Kidney (tissue), 14 donors: ENCODE results near the gene CCDC187. TPM values are rescaled to one million over a fixed set of nuclear protein-coding genes. Genes with fewer than 3 reads are reported as not detected.

Experiments used
- DNase-seq, 5 donors: peaks; one replicate each; pipeline ENCODE4 v3.0.0-alpha.2; 2013 to 2020
- FAIRE-seq: peaks from 2 replicates; lab custom pipeline; 2012; peaks lifted over from hg19 to GRCh38; lab: Jason Lieb, UNC
- H3K27ac ChIP-seq, 2 donors: one replicate each; pipeline ENCODE4 v1.7.0; 2013; ENCODE audit warnings: low read depth in 2 of 2, low read length in 2 of 2, inconsistent platforms in 1 of 2
- H3K27me3 ChIP-seq: one replicate; pipeline ENCODE4 v1.7.1; 2013; ENCODE audit warnings: low read length, inconsistent platforms; ENCODE audit not compliant: control insufficient read depth, insufficient read depth
- H3K36me3 ChIP-seq, 3 donors: one replicate each; pipeline versions ENCODE4 v1.7.0 to v1.7.1; 2013; ENCODE audit warnings: low read length in 3 of 3, control low read depth in 1 of 3, inconsistent platforms in 1 of 3; ENCODE audit not compliant: insufficient read depth in 3 of 3, control insufficient read depth in 2 of 3
- H3K4me1 ChIP-seq, 3 donors: one replicate each; pipeline versions ENCODE4 v1.7.0 to v1.7.1; 2013; ENCODE audit warnings: low read length in 3 of 3, inconsistent platforms in 1 of 3, low read depth in 1 of 3; ENCODE audit not compliant: control insufficient read depth in 2 of 3, insufficient read depth in 2 of 3
- H3K4me3 ChIP-seq, 3 donors: one replicate each; pipeline versions ENCODE4 v1.7.0 to v1.8.1; 2013; ENCODE audit warnings: low read length in 3 of 3, control low read depth in 1 of 3, inconsistent platforms in 1 of 3
- H3K9ac ChIP-seq, 3 donors: one replicate each; pipeline versions ENCODE4 v1.7.0 to v1.7.1; 2013; ENCODE audit warnings: low read length in 3 of 3, control low read depth in 1 of 3, inconsistent platforms in 1 of 3
- H3K9me3 ChIP-seq, 3 donors: one replicate each; pipeline versions ENCODE4 v1.7.0 to v1.7.1; 2013; ENCODE audit warnings: low read length in 3 of 3, control low read depth in 1 of 3, inconsistent platforms in 1 of 3; ENCODE audit not compliant: control insufficient read depth in 2 of 3, insufficient read depth in 1 of 3
- intact Hi-C: fragments of 100-400 bp; cut with DNase I; formaldehyde crosslinking; loops from one replicate; pipeline ENCODE4 v1.11.1; 2022
- polyA plus RNA-seq: library from polyadenylated mRNA; stranded (reverse); fragments of 350-450 nt; fragmentation: Illumina TruSeq; extraction: RNeasy Lipid Tissue Mini Kit (QIAGEN cat#74804); gene quantifications from one replicate; pipeline ENCODE4 v1.2.3, GENCODE V29; 2014; ENCODE audit warnings: low read depth, low replicate concordance; ENCODE audit not compliant: insufficient read depth
- total RNA-seq: library from RNA; stranded (reverse); fragmentation: NEBNext Ultra II Directional; extraction: Animal tissue kit (Norgen Biotek cat#: 25700); gene quantifications from one replicate; pipeline ENCODE4 v1.2.1, GENCODE V29; 2021
- TF ChIP-seq, protein P1 (sequence below): IDR thresholded peaks from 3 replicates; pipeline ENCODE4 v1.5.1; 2012; ENCODE audit warnings: mild to moderate bottlenecking, moderate library complexity, borderline replicate concordance; ENCODE audit not compliant: insufficient read depth; ENCODE audit errors: extremely low read depth
- donor health status: control.
- donor health status: control.
- donor health status: control.
- donor health status: control.
- donor health status: control.
- donor health status: DM: yes; HTN: yes; CAD: no.
- donor health status: Normal renal cell carcinoma (clear cell type).

Gene CCDC187
- total and polyA plus RNA-seq, 2 donors from 2014 or later: 0.84 to 2.3 TPM

DNA sequence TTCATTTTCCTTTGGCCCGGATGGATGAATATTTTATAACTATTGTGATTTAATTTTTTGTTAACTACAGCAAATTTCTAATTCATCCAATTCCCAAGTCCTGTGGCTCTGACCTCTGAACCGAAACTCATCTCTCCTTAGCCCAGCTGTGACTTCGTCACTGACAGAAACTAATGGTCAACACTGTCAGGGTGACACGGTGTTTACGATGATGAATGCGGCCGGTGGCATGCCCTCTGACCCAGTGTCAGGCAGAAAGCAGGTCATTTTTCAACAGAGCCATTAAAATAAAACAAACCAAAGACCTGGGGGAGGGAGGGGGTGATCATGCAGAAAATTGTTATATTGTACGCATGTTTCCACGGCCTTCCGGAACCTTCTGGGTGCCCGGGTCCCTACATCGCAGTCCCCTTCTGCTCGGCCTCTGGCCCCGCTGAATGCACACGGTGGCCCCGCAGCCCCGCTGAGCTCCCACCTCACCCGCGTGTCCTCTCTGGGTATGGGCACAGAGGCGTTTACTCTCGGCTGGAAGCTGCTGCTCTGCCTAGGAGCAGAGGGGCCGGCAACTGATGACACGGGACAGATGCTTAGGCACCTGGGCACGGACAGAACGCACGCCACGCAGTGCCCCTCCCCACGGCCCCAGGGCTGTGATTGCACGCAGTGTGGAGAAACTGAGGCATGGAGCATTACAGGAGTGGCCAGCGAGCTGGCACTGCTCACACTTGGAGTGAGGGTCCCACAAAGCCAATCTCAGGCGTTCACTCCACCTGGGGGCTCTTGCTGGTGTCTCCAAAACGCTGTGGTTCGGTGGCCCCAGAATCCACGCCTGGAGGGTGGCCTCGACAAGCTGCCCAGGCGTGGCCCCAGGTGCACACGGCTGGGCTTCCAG is 8.1 kb downstream of the CCDC187 start:
- Histone ChIP-seq H3K27ac (no peak overlapping the region), H3K4me1 (peaks cover 0 to 4% (median 0%) of the 10 kb centered on the region in 3 donors), H3K4me3 (no peak overlapping the region), H3K9me3 (no peaks in the 10 kb centered on the region), H3K27me3 (no peaks in the 10 kb centered on the region), H3K36me3 (no peaks in the 10 kb centered on the region), H3K9ac (no peak overlapping the region)
- DNase-seq: peak in 4 of 5 donors; percentile 52 to 78 (median 76)
- no peak for FAIRE-seq
- intact Hi-C loops: no loop called here
- TF ChIP-seq, protein P1, sequence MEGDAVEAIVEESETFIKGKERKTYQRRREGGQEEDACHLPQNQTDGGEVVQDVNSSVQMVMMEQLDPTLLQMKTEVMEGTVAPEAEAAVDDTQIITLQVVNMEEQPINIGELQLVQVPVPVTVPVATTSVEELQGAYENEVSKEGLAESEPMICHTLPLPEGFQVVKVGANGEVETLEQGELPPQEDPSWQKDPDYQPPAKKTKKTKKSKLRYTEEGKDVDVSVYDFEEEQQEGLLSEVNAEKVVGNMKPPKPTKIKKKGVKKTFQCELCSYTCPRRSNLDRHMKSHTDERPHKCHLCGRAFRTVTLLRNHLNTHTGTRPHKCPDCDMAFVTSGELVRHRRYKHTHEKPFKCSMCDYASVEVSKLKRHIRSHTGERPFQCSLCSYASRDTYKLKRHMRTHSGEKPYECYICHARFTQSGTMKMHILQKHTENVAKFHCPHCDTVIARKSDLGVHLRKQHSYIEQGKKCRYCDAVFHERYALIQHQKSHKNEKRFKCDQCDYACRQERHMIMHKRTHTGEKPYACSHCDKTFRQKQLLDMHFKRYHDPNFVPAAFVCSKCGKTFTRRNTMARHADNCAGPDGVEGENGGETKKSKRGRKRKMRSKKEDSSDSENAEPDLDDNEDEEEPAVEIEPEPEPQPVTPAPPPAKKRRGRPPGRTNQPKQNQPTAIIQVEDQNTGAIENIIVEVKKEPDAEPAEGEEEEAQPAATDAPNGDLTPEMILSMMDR: no peak

GRCh38 chr9:136295055-136295454 is 8.8 kb downstream of the CCDC187 start:
- Histone ChIP-seq H3K27me3 (no peaks in the 10 kb centered on the region), H3K36me3 (no peaks in the 10 kb centered on the region), H3K4me3 (no peak overlapping the region), H3K27ac (no peak overlapping the region), H3K9me3 (no peaks in the 10 kb centered on the region), H3K4me1 (peaks cover 0 to 4% (median 0%) of the 10 kb centered on the region in 3 donors), H3K9ac (no peak overlapping the region)
- intact Hi-C loops: no loop called here
- TF ChIP-seq, protein P1: no peak
- FAIRE-seq: no peak
- peak in 1 of 5 donors; percentile 64 for DNase-seq

GRCh38 chr9:136294437-136294836 is 9.5 kb downstream of the CCDC187 start:
- TF ChIP-seq, protein P1: no peak
- no peaks in the 10 kb centered on the region for H3K36me3 ChIP-seq
- peak in 1 of 5 donors; percentile 65 for DNase-seq
- H3K9me3 ChIP-seq: no peaks in the 10 kb centered on the region
- no peaks in the 10 kb centered on the region for H3K27me3 ChIP-seq
- FAIRE-seq: no peak
- no peak overlapping the region for H3K9ac ChIP-seq
- H3K27ac ChIP-seq: no peak overlapping the region
- H3K4me3 ChIP-seq: no peak overlapping the region
- intact Hi-C loops: no loop called here
- H3K4me1 ChIP-seq: peaks cover 0 to 4% (median 0%) of the 10 kb centered on the region in 3 donors
